ENCODE measurements around the gene SUPT16H. TPM values are rescaled to one million over a fixed set of nuclear protein-coding genes. Genes with fewer than 3 reads are reported as not detected.

The SUPT16H gene
- total and polyA plus RNA-seq, 10 of the 15 experiments (the other 5 are each of a cell fraction or from before 2014, with no cell fraction given): 90.7 to 201 (median 121) TPM

- TF ChIP-seq USF2 (IDR thresholded peaks at IDR 0.05; ENCODE audit: borderline replicate concordance, low read depth, low read length): no peak
- peak; percentile 67; the same call in 1 of the 2 replicates for TF ChIP-seq BCL11A (IDR thresholded peaks at IDR 0.05; ENCODE audit: low read depth, low read length)
- TF ChIP-seq BACH1 (IDR thresholded peaks at IDR 0.05; ENCODE audit: borderline replicate concordance): no peak
- 0 out of 2 replicates have a peak, but pooled peaks have one; percentile 20 for TF ChIP-seq NBN (IDR thresholded peaks at IDR 0.05)
- no peak for TF ChIP-seq FOS (IDR thresholded peaks at IDR 0.05; ENCODE audit: borderline replicate concordance, extremely low read depth, insufficient read length)
- TF ChIP-seq BCL3 (IDR thresholded peaks at IDR 0.05; ENCODE audit: borderline replicate concordance, insufficient read depth, low read depth, low read length, poor library complexity, severe bottlenecking): no peak
- no peak for TF ChIP-seq SP1 (IDR thresholded peaks at IDR 0.05; ENCODE audit: low read depth, low read length)
- TF ChIP-seq ZBTB33 (IDR thresholded peaks at IDR 0.05): no peak
- no peak for TF ChIP-seq NFYB (IDR thresholded peaks at IDR 0.05; ENCODE audit: insufficient read depth, low read depth, low read length)
- TF ChIP-seq ZNF274 (IDR thresholded peaks at IDR 0.05; ENCODE audit: insufficient read depth, insufficient read length): no peak
- TF ChIP-seq EED (IDR thresholded peaks at IDR 0.05; ENCODE audit: low read depth): no peak
- no peak for TF ChIP-seq CUX1 (IDR thresholded peaks at IDR 0.05; ENCODE audit: insufficient replicate concordance, low read depth, low read length)
- no peak for TF ChIP-seq USF1 (IDR thresholded peaks at IDR 0.05; ENCODE audit: borderline replicate concordance, extremely low read length, insufficient read depth, low read depth, low read length)
- TF ChIP-seq ZNF24 (IDR thresholded peaks at IDR 0.05): peak; percentile 60; the same call in 1 of the 2 replicates
- no peak for TF ChIP-seq GATAD2B (conservative IDR thresholded peaks at IDR 0.05; ENCODE audit: low read depth)
- no peak; the same call in 1 of the 2 replicates for TF ChIP-seq BMI1 (IDR thresholded peaks at IDR 0.05; ENCODE audit: borderline replicate concordance)
- no peak; the same call in 1 of the 2 replicates for TF ChIP-seq ZBED1 (IDR thresholded peaks at IDR 0.05; ENCODE audit: borderline replicate concordance)
- no peak for TF ChIP-seq JUND (IDR thresholded peaks at IDR 0.05; ENCODE audit: low read depth, low read length)
- TF ChIP-seq SMAD1 (IDR thresholded peaks at IDR 0.05; ENCODE audit: low read depth, partially characterized antibody): no peak
- no peak for TF ChIP-seq FOXK2 (IDR thresholded peaks at IDR 0.05)
- no peak for TF ChIP-seq SRF (IDR thresholded peaks at IDR 0.05; ENCODE audit: low read depth in 2 of 2, low read length in 2 of 2)
Measured at GRCh38 chr14:21414137-21414631, 30.4 kb upstream of the SUPT16H start (continued).
